Colonic mucosa (tissue), 4 donors: ENCODE data around the gene COL18A1. TPM values are rescaled to one million over a fixed set of nuclear protein-coding genes. Genes with fewer than 3 reads are reported as not detected.

Experiments used
- DNase-seq: peaks from one replicate; pipeline ENCODE4 v3.0.0-alpha.2; 2020
- H3K27ac ChIP-seq: fragments of 200-600 bp; one replicate; pipeline ENCODE4 v1.8.0; 2021
- H3K27me3 ChIP-seq: fragments of 200-600 bp; one replicate; pipeline ENCODE4 v1.8.0; 2021
- H3K36me3 ChIP-seq: fragments of 200-600 bp; one replicate; pipeline ENCODE4 v1.8.0; 2021
- H3K4me1 ChIP-seq: fragments of 200-600 bp; one replicate; pipeline ENCODE4 v1.8.0; 2021; ENCODE audit warnings: mild to moderate bottlenecking
- H3K4me3 ChIP-seq: fragments of 200-600 bp; one replicate; pipeline ENCODE4 v1.8.0; 2021
- H3K9ac ChIP-seq, 2 donors: one replicate each; pipeline ENCODE4 v1.7.0; 2013; ENCODE audit warnings: control low read depth in 2 of 2, low read depth in 2 of 2, low read length in 2 of 2
- H3K9me3 ChIP-seq: fragments of 200-600 bp; one replicate; pipeline ENCODE4 v1.8.0; 2021
- intact Hi-C: fragments of 100-400 bp; cut with DNase I; formaldehyde crosslinking; loops from one replicate; pipeline ENCODE4 v1.14.1; 2022
- total RNA-seq, 2 donors: library from RNA; stranded (reverse); fragmentation: NEBNext Ultra II Directional in 1 of 2; extraction: Animal tissue kit (Norgen Biotek cat#: 25700) in 1 of 2; gene quantifications; one replicate each; pipeline ENCODE4 v1.2.1, GENCODE V29; 2021
- TF ChIP-seq, protein P1 (sequence below): fragments of 200-600 bp; IDR thresholded peaks from one replicate; pipeline ENCODE4 v1.8.0; 2022; ENCODE audit warnings: antibody characterized with exemption, mild to moderate bottlenecking
- donor health status: healthy.
- donor health status: DM: no; HTN: no; CAD: no.
- donor health status: DM: no; HTN: no; CAD: no.

Gene COL18A1
- total RNA-seq, 2 donors from 2014 or later: 8.4 to 22.3 TPM

DNA sequence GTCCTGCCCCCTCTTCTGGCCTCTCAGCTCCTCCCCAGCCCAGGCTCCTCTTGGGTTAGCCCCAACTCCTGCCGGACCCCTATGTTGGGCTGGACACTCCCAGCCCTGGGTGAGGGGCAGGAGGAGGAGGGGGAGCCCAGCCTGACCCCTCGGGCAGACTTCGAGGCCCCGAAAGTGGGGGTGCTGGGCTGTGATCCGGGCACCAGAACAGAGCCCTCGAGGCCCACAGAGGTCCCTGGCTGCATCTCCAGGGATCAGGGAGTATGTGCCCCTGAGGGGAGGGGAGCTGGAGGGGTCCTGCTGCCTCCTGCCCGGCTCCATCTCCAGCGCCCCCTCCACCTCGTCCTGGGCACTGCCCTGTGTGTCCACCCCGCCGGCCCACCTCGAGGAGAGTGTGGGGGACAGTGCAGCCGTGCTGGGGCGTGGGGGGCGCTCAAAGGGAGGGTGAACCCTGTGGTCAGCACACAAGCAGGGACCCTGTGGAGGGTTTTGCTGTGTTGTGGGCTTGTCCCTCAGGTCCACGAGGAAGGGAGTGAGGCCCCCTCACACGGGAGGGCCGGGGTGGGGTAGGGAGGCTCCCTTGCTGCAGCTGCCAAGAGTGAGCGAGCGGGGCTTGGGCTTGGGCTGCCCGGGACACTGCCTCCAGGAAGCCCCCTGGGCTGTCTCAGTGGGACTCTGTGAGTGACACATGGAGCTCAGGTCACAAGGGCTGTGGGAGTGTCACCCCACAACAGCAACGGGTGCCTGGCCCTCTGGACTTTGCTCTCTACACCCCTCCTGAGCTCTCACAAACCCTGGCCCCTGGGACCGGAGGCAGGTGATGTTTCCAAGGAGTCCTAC, 54.4 kb downstream of the COL18A1 start:
- no peak for DNase-seq
- no peaks in the 10 kb centered on the region for H3K4me1 ChIP-seq

DNA sequence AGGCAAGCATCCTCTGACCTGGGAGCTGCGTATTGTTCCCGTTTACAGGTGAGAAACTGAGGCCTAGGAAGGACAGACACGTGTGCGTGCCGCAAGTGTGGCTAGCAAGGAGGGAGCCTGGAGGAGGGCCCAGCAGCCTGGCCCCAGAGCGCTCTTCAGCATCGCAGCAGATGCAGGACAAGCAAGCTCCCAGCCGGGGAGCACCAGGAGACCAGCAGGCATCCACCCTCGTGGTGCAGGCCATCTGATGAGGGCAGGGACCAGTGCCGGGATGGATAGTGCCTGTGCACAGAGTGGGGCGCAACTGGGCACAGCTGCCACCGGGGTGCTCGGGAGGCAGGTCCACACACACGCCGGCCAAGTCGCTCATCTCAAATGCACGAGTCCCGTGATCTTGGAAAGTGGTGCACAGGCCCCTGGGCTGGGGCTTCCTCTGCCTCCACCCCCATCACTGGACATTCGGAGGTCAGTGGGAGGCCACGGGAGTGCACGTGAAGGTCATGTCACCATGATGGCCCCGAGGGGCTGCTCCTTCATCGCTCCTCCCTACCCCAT, 55.1 kb downstream of the COL18A1 start:
- no peaks in the 10 kb centered on the region for H3K27me3 ChIP-seq
- no peaks in the 10 kb centered on the region for H3K9me3 ChIP-seq
- H3K36me3 ChIP-seq: no peaks in the 10 kb centered on the region
- TF ChIP-seq, protein P1, sequence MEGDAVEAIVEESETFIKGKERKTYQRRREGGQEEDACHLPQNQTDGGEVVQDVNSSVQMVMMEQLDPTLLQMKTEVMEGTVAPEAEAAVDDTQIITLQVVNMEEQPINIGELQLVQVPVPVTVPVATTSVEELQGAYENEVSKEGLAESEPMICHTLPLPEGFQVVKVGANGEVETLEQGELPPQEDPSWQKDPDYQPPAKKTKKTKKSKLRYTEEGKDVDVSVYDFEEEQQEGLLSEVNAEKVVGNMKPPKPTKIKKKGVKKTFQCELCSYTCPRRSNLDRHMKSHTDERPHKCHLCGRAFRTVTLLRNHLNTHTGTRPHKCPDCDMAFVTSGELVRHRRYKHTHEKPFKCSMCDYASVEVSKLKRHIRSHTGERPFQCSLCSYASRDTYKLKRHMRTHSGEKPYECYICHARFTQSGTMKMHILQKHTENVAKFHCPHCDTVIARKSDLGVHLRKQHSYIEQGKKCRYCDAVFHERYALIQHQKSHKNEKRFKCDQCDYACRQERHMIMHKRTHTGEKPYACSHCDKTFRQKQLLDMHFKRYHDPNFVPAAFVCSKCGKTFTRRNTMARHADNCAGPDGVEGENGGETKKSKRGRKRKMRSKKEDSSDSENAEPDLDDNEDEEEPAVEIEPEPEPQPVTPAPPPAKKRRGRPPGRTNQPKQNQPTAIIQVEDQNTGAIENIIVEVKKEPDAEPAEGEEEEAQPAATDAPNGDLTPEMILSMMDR: no peak
- intact Hi-C loops: no loop called here
- H3K27ac ChIP-seq: no peak overlapping the region
- DNase-seq: no peak
- no peak overlapping the region for H3K4me3 ChIP-seq
- H3K4me1 ChIP-seq: no peaks in the 10 kb centered on the region
- H3K9ac ChIP-seq: no peak overlapping the region

More for the DNA sequence above, 54.4 kb downstream of the COL18A1 start:
- no peaks in the 10 kb centered on the region for H3K27me3 ChIP-seq
- H3K9ac ChIP-seq: no peak overlapping the region
- no peak overlapping the region for H3K27ac ChIP-seq
- H3K36me3 ChIP-seq: no peaks in the 10 kb centered on the region
- no peak overlapping the region for H3K4me3 ChIP-seq
- intact Hi-C loops: no loop called here
- TF ChIP-seq, protein P1: no peak
- no peaks in the 10 kb centered on the region for H3K9me3 ChIP-seq

DNA sequence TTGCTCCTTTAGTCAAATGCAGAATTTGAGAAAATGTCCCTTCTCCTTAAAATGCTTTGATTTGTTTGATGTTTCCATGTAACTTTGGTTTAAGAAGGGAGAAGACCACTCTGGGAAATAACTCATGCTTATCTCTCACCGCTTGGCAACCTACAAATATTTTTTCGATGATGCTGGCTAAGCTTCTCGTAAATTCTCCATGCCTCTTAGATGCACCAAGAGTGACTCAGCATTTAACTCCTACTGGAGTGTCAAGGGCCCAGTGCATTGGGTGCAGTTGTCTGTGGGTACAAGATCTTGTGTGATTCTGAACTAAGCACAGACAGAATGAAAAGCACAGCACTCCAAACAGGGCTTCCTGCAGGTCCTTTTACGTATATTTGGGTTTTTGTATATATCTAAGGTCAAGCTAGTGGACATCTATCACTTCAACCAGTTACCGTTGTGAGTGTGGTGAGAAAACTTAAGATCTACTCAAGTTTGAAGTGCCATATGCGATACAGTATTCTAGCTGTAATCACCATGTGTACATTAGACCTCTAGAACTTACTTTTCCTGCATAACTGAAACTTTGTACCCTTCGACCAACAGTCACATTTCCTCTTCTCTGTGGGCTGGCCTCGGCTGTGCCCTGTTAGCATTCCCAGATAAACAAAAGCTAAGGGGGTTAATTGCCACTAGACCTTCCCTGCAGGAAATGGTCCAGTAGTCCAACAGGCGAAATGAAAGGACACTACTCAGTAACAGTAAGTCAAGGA, 55.8 kb downstream of the COL18A1 start:
- no peaks in the 10 kb centered on the region for H3K9me3 ChIP-seq
- DNase-seq: no peak
- TF ChIP-seq, protein P1: no peak
- intact Hi-C loops: no loop called here
- H3K36me3 ChIP-seq: no peaks in the 10 kb centered on the region
- H3K4me1 ChIP-seq: no peaks in the 10 kb centered on the region
- no peak overlapping the region for H3K4me3 ChIP-seq
- H3K27ac ChIP-seq: no peak overlapping the region
- H3K9ac ChIP-seq: no peak overlapping the region
- no peaks in the 10 kb centered on the region for H3K27me3 ChIP-seq

DNA sequence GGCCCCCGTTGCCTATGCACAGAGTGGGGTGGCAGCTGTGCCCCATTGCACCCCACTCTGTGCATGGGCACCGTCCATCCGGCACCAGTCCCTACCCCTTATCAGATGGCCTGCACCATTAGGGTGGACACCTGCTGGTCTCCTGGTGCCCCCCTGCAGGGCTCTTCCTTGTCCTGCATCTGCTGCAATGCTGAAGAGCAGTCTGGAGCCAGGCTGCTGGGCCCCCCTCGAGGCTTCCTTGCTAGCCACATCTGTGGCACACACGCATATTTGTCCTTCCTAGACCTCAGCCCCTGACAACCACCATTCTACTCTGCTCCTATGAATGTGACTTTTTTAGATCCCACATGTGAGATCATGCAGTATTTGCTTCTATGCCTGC, 56.4 kb downstream of the COL18A1 start:
- Histone ChIP-seq H3K27me3 (no peaks in the 10 kb centered on the region), H3K36me3 (no peaks in the 10 kb centered on the region), H3K4me3 (no peak overlapping the region), H3K9ac (no peak overlapping the region), H3K9me3 (no peaks in the 10 kb centered on the region), H3K27ac (no peak overlapping the region), H3K4me1 (no peaks in the 10 kb centered on the region)
- intact Hi-C loops: no loop called here
- TF ChIP-seq, protein P1: no peak
- DNase-seq: no peak

DNA sequence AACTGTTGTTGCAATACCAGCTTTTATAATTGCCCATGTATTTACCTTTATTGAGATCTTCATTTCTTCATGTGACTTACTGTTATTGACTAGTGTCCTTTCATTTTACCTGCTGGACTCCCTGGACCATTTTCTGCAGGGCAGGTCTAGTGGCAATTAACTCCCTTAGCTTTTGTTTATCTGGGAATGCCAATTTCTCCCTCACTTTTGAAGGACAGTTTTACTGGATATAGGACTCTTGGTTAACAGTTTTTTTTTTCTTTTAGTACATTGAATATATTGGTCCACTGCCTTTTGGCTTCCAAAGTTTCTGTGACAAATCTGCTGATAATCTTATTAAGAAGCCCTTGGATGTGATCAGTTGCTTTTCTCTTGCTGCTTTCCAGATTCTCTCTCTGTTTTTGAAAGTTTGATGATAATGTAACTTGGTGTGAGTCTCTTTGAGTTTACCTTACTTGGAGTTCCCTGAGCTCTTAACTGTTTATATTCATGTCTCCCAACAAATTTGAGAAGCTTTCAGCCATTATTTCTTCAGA, 56.9 kb downstream of the COL18A1 start:
- no peak overlapping the region for H3K4me3 ChIP-seq
- TF ChIP-seq, protein P1: no peak
- H3K36me3 ChIP-seq: no peaks in the 10 kb centered on the region
- no peaks in the 10 kb centered on the region for H3K9me3 ChIP-seq
- DNase-seq: no peak
- H3K27me3 ChIP-seq: no peaks in the 10 kb centered on the region
- intact Hi-C loops: no loop called here
- H3K4me1 ChIP-seq: no peaks in the 10 kb centered on the region
- no peak overlapping the region for H3K9ac ChIP-seq
- H3K27ac ChIP-seq: no peak overlapping the region
